SU-DHL-6 (cell line): ENCODE data around the gene PLB1.

Experiments
- EZH2phosphoT487 ChIP-seq: fragments of 200-600 bp; sonication (generic), shearing (Covaris generic); conservative IDR thresholded peaks from 2 replicates; pipeline ENCODE4 v1.6.1; 2018; ENCODE audit warnings: mild to moderate bottlenecking, antibody characterized with exemption, low read length, moderate library complexity, mixed read lengths
- TF ChIP-seq, protein P1 (sequence below): fragments of 200-600 bp; sonication (generic); IDR thresholded peaks from one replicate; pipeline ENCODE4 v1.5.1; 2017; ENCODE audit warnings: antibody characterized with exemption, mild to moderate bottlenecking, low read length, moderate library complexity; ENCODE audit not compliant: insufficient read depth, poor library complexity, severe bottlenecking

DNA sequence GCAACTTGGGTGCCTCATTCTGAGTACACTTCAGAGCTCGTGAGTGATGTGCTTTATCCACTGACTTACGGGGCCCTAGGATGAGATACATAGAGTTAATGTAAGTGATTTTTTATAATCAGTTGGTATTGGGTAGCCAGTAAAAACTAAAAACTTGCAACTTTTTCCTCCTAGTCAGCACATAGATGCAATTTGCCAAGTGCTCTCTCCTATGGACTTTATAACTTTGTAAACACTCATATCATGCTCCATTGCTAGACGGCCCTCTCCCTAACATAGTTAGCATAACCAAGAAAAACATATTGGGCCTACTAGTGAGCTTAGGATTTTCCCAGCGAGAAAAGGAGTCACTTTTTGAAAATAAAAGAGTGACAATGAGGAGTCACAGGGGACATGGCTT, 60.4 kb downstream of the PLB1 start:
- TF ChIP-seq, protein P1, sequence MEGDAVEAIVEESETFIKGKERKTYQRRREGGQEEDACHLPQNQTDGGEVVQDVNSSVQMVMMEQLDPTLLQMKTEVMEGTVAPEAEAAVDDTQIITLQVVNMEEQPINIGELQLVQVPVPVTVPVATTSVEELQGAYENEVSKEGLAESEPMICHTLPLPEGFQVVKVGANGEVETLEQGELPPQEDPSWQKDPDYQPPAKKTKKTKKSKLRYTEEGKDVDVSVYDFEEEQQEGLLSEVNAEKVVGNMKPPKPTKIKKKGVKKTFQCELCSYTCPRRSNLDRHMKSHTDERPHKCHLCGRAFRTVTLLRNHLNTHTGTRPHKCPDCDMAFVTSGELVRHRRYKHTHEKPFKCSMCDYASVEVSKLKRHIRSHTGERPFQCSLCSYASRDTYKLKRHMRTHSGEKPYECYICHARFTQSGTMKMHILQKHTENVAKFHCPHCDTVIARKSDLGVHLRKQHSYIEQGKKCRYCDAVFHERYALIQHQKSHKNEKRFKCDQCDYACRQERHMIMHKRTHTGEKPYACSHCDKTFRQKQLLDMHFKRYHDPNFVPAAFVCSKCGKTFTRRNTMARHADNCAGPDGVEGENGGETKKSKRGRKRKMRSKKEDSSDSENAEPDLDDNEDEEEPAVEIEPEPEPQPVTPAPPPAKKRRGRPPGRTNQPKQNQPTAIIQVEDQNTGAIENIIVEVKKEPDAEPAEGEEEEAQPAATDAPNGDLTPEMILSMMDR = no peak
- TF ChIP-seq EZH2phosphoT487 = no peak
